ENCODE data around the gene SLC22A23.

SLC22A23 gene

GRCh38 chr6:3368685-3369084, 88.2 kb downstream of the SLC22A23 start:
- DNase-seq = no peak

- DNase-seq = no peak
These were observed 89.2 kb downstream of the SLC22A23 start for GRCh38 chr6:3367630-3368029.

DNA sequence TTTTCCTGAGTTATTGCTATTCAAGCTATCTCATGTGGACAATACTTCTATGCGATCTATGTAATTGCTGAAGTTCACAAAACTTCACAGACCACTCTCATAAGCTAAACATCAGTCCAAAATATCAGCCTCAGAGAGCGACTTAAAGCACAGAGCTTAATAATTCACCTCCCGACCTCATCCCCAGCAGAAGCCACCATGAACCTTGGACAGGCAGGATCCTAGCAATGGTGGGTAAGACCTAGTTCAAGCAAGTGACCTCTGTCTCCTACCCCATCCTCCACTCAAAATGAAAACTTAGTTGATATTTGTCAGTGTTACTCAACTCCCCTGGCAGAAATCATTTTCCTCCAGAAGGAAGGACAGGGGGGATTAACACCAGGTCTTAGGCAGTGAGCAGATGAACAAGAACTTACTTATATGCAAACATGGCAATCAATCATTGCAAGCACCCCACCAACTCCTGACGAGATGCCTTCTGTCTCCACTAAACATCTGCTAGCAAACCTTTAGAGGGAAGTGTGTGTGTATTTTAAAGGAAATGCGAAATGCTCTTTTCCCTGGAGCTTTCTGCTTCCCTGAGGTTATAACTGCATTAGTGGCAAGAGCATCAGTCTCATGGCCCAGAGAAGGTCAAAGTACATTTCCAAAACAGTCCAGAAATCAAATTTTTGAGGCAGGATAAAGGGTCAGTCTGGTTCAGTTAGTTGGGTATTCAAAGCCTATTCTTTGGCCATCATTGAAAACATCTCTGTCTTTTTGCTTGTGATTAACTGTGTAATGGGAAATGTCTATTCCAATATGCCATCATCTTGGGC, 90.0 kb downstream of the SLC22A23 start:
- DNase-seq = no peak

DNA sequence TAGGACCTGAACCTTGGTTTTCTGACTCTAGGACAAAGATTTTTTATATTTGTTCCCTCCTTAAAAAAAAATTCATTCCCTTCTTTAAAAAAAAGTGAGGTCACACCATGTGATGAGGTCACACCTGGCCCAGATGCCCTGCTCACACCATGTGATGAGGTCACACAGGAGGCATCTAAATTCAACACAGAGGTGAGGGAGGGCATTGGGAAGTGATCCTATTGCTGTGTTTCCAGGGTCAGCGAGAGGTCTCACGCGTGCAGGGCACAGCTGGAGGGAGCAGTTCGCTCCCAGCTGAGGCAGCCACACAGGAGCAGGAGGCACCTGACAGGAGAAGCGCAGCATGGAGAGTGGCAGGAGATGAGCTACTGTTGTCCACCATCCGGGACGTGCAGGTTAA, 92.5 kb downstream of the SLC22A23 start:
- DNase-seq = no peak

DNA sequence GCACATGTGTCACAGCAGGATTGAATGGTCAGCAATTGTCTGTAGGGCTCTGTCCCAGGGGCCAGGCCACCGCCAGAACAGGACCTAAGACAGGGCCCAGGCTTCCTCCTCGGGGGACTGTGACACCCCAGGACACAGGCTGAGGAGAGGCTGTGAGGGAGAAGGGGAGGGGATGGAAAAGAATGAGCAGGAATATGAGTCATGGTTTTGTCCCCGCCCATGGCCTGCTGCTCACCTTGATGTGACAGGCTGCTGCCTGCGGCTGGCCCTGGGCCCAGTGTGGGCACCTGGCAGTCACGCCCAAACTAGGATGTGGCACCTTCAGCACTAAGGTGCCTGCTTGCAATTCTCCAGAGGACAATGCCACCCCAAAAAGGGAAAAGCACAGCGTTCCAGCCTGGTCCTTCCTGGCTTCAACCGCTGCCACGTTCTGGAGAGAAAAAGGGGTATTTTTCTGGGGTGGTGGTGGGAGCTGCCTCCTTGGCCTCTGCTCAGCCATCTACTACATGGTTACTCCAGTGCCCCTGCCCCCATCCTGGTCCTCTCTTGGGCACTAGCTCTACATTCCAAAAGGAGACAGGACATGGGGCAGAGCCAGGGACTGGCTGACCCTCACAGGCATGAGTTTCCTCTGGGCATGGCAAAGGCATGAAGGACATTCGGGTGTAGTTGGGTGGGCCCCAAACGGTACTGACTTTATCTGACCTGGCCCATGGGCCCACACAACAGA, 93.4 kb downstream of the SLC22A23 start:
- no peak for DNase-seq

GRCh38 chr6:3361312-3362037, 95.4 kb downstream of the SLC22A23 start:
- no peak for DNase-seq

- no peak for DNase-seq
These were observed 96.2 kb downstream of the SLC22A23 start for GRCh38 chr6:3360727-3361045.

DNA sequence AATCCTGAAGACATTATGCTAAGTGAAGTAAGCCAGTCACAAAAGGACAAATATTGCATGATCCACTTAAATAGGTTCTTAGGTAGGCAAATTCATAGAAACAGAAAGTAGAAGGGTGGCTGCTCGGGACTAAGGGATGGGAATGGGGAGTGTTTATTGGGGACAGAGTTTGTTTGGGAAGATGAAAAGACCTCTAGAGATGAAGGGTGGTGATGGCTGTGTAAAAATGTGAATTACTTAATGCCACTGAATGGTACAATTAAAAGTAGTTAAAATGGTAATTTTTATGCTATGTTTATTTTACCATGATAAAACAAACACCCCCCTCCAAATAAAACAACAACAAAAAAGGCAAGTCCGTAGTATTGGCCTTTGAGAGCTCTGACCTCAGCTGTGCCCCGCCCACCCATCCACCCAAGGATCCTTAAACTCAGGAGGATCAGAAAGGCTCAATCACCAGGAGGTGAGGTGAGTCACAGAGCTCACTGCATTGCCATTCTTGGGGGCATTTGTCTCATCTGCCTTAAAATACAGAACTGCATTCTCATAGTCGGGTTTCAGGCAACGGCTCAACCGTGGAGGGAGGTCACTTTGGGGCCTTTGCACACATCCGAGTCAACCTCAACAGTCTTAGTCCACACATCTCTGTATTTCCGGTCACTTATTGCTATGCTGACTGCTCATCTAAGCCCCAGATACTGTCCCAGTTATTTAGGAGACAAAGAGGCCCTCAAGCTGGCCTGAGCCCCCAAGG, 96.7 kb downstream of the SLC22A23 start:
- DNase-seq = no peak

GRCh38 chr6:3359101-3359752, 97.6 kb downstream of the SLC22A23 start:
- no peak for DNase-seq

DNA sequence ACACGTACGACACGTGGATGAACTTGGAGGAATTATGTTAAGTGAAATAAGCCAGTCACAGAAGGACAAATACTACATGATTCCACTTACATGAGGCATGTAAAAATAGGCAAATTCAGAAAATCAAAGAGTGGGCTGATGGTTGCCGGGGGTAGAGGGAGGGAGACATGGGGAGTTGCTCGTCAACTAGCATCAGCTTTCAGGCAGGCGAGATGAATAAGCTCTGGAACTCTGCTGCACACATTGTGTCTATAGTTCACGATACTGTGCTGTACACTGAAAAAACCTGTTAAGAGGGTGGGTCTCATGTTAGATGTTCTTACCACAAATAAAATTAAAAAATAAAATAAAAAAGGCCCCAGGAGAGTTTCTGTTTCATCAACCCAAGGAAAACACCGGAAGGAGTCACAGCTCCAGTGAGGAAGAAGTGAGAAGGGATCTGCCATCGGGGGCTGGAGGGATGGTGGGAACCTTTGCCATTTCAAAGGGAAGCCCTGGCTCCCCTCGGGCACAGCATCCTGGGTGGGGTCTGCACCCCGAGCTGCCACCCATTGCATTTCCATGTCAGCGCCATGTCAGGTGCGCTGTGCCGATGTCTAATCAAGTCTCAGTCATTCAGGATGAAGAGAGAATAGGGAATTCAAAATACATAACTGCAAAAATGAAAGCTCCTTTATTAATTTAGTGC, 98.3 kb downstream of the SLC22A23 start:
- DNase-seq = no peak

DNA sequence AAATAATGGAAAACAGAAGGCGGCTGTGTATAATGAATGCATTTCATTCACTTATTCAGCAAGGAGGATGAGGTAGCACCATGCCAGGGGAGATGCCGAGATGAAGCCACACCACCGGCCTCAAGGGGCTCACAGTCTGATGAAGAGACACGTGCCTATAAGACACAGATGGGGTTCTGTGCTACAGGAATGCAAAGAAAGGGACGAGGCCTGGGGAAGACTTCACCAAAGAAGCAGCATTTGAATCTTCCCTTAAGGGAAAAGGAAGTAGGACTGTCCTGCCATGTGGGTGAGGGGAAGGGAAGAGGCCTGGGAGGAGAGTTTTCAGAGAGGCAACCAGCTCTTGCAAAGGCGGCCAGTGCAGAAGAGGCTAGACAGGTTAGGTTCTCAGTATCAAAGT, 99.2 kb downstream of the SLC22A23 start:
- DNase-seq = no peak

DNA sequence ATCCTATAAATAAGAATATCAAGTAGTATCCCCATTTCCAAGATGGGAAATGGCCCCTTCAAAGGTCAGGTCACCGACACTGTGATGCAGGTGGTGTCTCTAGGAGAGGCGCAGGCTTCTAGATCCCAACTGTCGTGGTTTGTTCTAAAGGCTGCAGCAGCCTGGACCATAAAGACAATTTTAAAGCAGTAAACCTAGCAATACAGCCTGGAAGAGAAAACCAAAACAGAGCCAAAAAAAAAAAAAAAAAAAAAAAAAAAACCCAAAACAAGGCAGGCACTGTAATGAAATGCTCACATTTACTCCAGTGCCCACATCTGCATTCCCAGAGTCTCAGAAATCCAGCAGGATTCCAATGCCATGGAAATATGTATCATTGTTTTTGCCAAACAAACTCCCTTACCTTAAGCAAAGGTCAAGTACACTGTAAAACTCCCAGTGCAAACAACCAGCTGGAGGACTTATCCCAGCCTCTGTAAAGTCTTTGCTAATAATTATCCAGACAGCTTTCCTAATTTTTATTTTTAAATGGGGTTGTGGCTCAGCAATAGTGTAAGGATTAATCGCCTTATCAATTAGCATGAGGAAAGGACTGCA, 99.9 kb downstream of the SLC22A23 start:
- no peak for DNase-seq

DNA sequence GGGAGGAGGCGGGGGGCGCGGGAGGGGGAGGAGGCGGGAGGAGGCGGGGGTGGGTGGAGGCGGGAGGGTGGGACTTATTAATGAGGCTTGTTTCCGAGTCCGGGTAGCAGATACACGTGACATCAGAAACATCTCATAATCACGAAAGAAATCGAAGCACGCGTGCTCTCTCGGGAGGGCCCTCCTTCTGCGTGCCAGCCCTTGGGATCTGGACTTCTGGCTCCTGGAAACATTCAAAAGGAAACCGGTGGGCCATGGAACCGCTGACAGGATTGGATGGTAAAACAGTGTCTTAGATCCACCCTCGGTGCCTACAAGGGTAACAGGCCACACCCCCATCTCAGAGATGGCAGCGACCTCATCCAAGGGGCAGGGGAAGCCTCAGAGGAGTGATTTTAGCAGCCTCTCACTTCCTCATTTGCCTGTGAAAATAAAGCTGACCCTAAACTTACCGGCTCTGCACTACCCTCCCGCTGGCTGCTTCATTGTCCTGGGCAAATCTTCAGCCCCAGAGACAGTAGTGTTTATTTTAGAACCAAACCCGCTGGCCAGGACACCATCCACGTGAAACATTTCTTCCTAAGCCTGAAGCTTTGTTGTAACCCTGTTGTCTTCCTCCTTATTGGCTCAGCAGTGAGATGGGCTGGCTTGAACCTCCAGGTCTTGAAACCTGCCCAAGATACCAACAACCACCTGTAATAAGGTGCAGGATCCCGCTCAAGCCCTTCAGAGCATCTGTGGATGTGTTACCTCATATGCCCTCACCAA, 100.6 kb downstream of the SLC22A23 start:
- DNase-seq = peak; percentile 49

DNA sequence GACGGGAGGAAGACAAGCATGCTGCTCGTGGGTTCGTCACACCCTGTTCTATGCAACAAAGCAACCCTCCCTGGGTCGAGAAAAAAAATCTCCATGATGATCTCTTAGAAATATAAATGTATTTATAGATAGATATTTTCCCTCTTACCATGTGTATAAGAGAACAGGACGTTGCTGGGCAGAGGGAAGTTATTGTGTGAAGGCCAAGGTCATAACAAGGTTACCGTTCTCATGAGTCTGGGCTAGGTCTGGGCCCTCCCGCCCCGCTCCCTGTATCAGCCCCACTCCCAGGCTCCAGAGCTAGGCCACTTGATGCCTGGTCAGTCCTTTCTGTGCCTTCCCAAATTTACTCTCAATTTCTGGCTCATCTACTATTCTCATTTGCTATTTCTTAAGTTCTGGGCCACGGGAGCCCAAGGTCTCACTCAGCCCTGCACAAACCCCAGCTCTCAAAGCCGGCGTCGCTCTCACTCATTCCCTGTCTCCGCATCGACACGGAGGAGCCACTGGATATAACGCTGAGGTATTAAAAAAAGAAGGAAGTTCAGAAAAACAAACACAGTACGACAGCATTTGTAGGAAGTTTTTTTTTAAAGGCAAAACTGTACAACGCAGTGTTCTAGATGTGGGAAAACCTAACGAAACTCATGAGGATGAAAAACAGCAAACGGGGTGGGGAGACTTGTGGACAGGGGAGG, 101.3 kb downstream of the SLC22A23 start:
- peak; percentile 22 for DNase-seq

GRCh38 chr6:3355011-3355357, 101.9 kb downstream of the SLC22A23 start:
- DNase-seq = no peak

- no peak for DNase-seq
These were observed 102.9 kb downstream of the SLC22A23 start for GRCh38 chr6:3353939-3354338.

DNA sequence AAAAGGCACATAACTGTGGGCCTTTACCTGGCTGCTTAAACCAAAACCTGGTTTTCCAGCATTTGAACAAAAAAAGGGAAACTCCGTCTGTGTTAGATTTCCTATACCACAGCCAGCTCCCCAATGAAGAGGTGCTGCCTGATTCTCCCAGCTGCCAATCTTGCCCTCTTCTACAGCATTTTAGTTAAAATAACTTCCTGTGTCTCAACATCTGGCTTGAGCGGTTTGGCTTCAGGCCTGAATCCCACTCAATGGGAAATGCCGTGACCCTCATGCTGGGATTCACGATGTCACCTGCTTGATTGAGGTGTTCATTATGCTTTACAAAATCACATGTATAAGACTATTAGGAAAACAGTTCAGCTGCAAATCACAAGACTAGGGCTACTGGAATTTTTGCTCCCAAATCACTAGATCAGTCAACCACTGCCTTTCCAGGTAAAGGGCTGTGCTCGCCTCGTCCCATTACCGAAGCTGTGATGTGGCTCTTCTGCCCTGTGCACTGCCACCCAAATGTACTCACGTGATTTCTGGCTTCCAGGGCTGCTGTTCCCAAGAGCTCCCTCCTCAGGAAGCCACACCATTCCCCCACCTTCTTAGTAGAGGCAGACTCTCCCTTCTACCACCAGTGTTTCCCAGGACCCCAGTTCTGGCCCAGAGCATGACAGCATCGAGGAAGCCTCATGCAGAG, 103.5 kb downstream of the SLC22A23 start:
- DNase-seq = no peak

DNA sequence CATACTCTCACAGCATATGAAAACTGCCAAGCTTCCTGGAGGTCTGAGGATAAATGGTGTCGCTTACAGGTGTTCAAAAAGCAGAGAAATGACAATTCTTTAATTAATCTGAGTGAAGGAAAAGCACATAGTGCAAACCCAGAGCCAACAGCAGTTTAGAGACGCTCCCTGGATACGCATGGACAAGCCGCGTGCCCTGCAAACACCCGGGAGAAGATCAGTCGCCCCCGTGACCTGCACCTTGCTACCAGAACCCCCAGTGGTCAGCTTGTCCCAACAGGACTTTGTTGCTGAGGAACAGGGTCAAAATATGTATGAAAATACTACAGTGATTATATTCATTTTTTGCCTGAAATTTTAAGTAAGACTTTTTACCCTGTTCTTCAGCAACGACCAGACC, 104.2 kb downstream of the SLC22A23 start:
- no peak for DNase-seq

DNA sequence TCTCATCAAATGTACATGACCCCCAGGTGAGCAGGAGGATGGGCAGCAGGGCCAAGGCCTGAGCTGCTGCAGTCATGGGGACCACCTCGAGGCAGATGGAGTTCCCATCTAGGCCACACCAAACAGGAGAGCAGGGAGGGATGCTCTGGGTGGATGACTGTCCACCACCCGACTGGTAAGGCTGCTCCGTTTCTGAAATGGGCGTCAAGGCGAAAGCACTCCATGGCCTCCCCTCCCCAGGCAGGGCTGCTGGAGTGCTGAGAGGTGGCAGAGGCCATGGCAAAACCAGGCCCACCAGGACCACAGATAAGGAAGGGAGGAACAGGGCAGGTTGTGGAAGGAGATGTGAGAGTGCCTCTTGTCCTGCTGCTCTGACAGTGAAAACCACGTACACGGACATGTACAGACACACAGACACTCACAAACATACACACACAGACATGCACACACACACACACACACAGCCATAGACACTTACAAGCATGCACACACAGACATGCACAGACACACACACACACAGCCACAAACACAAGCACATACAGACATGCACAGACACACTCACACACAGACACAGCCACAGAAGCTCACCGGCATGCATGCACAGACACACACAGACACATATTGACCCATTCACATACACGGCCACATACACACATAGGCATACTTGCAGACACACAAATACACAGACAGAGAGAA, 104.9 kb downstream of the SLC22A23 start:
- no peak for DNase-seq
